GM19238 (cell line): ENCODE measurements around the gene CASP9.

Experiments
- DNase-seq: peaks from one replicate; pipeline ENCODE4 v3.0.0; 2011; ENCODE audit warnings: low spot score; ENCODE audit not compliant: insufficient read length

CASP9 gene

DNA sequence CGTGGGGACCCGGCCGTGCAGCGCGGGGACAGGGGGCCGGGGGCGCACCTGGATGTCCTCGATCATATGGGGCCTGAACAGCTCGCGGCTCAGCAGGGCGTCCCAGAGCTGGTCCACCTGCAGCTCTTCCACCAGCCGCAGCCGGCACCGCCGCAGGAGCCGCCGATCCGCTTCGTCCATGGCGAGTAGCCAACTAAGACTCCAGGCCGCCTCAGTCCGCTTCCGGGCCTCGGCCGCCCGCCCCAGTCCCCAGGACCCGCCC is at the start of gene CASP9:
Gene CASP9 (minus strand): TSS at position 195 of the 262 bp plus-strand sequence. CDS start 15 bp downstream, at position 180.
- no peak for DNase-seq

GRCh38 chr1:15573477-15573876 is 49.5 kb upstream of the CASP9 start:
- no peak for DNase-seq

- DNase-seq: no peak
Observed at GRCh38 chr1:15571266-15571665, 47.3 kb upstream of the CASP9 start.

DNA sequence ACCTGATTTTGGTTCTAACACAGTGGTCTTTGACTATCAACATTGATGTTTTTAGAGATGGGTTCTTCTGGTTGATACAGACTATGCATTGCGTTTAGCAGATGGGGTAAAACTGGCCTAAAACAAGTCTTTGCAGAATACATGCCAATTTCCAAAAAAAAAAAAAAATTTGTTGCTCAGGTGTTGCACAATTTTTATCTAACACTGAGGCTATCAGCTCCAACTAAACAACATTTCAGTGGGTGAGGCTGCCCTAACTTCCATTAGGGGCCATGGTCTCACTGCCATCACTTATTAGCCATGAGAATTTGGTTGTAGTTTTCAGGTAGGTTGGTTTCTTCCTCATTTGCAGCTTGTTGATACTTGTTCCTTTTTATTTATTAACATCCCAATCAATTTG is 46.8 kb upstream of the CASP9 start:
- no peak for DNase-seq

DNA sequence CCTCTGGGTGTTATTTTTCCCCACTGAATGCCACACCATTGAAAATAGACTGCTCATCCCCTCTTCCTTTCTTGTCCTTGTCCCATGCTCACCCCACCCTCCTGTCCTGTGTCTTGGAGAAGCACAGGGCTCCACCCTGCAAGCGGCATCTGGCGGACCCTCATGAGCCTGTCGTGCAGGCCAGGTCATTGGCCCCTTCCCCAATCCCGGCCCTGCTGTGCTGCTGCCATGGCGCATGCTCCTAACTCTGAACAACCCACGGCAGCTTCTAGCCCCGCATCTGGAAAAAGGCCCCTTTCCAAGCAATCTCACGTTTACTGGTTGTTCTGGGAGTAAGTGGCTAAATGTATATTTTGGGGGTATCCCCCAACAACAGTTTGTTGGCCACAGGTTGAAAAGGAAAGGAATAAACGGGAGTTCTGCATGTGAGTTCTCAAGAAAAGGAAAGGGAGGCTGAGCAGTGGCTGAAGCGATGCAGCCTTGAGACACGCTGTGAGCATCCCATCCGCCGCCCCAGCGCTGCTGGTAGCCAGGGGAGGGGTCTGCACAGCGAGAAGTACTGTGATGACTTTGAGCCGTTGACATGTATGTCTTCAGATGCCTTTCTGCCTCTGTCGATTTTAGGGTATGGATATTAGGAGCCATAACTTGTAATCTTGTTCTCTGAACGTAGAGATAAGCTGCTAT is 44.5 kb upstream of the CASP9 start:
- DNase-seq: no peak

- no peak for DNase-seq
Observed at GRCh38 chr1:15559189-15559810, 35.3 kb upstream of the CASP9 start.

GRCh38 chr1:15558516-15558915 is 34.5 kb upstream of the CASP9 start:
- DNase-seq: no peak

DNA sequence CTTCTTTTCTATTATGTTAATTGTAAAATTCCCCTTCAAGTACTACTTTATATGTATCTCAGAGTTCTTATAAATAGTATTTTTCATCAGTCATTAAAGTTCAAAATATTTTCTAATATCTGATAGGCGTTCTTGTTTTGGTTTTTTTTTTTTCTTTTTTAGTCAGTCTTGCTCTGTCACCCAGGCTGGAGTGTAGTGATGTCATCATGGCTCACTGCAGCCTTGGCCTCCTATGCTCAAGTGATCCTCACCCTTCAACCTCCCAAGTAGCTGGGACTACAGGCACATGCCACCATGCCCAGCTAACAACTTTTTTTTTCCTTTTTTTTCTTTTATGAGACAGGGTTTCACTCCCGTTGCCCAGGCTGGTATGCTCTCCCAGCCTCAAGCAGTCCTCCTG is 33.6 kb upstream of the CASP9 start:
- no peak for DNase-seq

DNA sequence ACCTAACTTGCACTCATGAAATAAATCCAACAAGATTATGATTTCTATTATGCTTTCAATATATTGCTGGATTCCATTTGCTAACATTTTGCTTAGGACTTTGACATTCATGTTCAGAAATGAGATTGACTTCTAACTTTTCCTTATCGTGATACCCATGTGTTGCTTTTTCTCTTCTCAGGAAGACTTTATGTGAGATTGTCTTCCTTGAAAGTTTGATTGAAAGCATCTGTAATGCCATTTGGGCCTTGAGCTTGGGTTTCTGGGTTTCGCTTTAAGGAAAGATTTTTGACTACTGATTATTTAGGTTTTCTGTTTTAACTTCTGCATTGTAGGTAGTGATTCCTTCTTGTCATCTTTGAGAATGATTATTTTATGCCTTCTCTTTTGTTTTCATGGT is 33.0 kb upstream of the CASP9 start:
- no peak for DNase-seq

DNA sequence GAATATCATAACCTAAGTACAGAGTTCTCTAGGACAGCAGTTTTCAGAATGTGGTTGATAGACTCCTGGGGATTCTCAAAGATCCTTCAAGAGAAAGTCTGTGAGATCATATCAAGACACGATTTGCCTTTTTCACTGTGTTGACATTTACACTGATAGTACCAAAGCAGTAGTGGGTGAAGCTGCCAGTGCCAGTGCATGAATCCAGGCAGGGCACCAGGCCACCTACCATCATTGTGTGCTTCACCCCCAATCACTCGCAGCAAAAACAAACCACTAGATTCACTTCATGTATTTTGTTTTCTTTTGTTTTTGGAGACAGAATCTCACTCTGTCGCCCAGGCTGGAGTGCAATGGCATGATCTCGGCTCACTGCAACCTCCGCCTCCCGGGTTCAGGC is 26.6 kb upstream of the CASP9 start:
- no peak for DNase-seq

- DNase-seq: no peak
Observed at GRCh38 chr1:15546641-15547040, 22.6 kb upstream of the CASP9 start.

- no peak for DNase-seq
Observed at GRCh38 chr1:15543589-15544568, 19.9 kb upstream of the CASP9 start.

GRCh38 chr1:15543251-15543588 is 19.2 kb upstream of the CASP9 start:
- no peak for DNase-seq

GRCh38 chr1:15542388-15543250 is 18.6 kb upstream of the CASP9 start:
- no peak for DNase-seq

GRCh38 chr1:15541231-15541792 is 17.3 kb upstream of the CASP9 start:
- no peak for DNase-seq

GRCh38 chr1:15540186-15540585 is 16.2 kb upstream of the CASP9 start:
- DNase-seq: no peak

- DNase-seq: no peak
Observed at GRCh38 chr1:15538771-15539170, 14.8 kb upstream of the CASP9 start.

DNA sequence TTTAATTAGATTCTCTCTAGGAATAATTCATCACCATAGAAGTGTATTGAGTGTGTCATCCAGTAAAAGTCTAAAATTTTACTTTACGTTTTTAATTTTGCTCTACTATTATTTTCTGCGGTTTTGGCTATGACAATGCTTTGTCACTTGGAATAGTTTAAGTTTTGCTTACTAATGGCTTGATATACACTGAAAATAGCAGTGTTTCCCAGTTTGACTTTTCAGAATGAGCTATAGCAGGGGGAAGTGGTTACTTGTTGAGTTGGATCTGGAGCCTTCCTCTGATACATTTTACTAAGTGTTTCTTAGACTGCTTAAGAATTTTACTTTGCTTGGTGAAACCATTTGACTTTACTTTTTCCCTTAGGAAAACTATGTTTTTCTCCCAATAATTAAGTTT is 7.7 kb upstream of the CASP9 start:
- DNase-seq: no peak

- DNase-seq: no peak
Observed at GRCh38 chr1:15531003-15531402, 7.0 kb upstream of the CASP9 start.

- DNase-seq: peak; percentile 82
Observed at GRCh38 chr1:15526490-15527339, 2.7 kb upstream of the CASP9 start, which contains the start of gene DNAJC16. TSS of gene DNAJC16 (plus strand) at chr1:15526848. CDS start at chr1:15529106, 2,258 bp downstream.
